Measurements from ENCODE around the gene P2RX1.
"Not testable (repeated sequence)": the region's sequence is repeated elsewhere in the genome, so short reads cannot be mapped to it uniquely, and the experiment has no call there.

The P2RX1 gene

DNA sequence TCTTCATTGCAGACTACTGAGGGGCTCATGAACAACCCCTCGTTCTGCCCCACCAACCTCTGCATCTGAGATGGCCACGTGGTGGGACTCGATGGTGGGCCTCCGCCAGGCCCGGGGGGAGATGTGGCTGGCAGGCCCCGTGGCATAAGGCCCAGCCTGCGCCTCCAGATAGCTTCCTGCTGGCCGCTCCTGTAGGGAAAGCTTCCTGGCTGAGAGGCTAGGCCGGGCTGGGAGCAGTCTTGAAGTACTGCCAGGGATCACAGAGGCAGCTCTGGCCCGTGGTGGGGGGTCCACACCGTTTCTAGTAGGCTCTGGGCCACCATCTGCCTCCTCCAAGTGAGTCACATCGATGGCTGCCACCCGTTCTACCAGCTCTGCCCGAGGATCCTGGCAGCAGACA, 31.0 kb downstream of the P2RX1 start:
- DNase-seq, result no peak

DNA sequence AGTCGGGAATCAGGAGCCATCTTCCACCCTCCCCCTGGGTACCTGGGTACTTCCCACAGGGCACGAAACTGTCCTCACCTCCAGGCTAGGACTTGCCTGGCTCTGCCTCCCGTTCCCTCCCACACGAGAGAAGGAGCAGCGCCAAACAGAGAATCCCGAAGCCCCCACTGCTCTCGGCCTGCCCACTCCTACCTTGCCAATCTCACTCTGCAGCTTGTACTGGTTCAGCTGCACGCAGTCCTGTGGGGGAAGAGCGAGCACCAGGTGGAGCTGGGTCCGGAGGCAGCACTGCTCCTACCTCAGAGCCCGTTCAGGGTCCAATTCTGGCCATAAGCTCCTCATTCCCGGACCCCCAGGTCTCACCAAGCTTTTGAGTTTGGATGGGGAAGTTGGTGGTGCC, 32.1 kb downstream of the P2RX1 start:
- no peak for DNase-seq

DNA sequence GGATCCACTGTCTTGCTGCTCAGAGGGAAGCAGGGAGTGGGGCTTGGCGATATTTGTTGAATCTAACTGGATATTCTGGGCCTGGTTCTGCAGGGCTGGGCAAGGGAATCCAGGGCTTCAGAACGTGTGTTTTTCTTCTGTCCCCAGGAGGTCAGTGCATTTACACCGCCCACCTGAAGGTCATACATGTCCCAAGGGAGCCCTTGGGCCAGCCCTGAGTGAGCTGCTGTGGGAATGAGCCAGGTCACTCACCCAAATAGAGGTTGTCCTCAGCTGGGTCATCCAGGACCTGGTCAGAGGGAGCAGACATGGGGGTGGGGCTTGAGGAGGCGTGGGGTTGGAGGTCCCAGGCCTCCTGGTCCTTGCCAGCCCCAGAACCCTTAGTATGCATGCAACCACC, 34.0 kb downstream of the P2RX1 start:
- DNase-seq, result no peak

DNA sequence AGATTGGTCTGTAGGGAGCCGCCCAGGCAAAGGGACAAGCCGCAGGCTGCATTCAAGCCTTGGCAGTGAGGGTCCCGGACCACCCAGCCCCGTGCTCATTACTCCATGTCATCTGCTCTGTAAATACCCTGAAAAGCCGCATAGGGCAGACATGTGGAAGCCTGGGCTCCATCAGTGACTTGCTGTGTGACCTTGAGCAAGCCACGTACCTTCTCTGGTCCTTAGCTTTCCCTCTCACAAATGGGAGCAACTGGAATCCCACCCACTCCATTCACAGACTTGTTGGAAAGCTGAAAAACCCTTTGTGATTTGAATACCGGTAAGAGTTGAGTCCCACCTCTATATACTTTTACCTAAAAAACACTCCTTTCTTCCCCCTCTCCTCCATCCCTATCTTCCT, 35.3 kb downstream of the P2RX1 start:
- no peak for DNase-seq

DNA sequence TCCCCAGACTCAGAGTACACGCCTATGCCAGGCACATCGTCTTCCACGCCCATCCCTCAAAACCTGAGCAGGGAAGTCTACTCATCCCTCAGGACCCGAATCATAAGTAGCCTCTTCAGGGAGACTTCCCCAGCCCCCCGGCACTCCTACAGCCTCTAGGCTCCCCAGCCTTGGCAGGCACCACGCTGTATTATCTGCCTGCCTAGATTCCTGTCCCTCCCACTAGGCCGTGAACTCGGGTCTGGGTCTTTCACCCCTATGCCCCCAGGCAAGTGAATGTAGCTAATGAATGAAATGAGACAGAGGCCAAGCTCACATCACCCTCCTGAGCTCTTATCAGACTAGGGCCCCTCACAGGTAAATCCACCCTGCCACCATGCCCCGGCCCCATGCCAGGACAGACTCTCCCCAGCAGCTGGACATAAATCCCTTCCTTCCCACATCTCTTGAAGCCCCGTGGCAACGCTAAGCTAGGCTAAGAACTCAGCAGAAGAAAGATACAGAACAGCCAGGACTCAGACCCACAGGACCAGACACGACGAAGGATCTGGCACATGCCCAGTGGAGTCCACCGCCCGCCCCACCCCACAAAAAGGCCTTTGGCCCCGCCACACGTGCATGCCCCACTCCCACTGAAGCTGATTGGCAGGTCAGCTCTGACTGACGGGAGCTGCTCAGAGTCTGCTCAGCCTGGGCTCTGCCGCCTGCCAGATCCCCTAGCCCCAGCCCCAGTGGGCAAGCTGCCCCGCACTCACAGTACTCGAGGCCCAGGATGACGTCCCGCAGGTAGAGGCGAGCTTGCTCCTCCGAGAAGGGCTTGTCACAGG, 36.5 kb downstream of the P2RX1 start:
- DNase-seq, result no peak

DNA sequence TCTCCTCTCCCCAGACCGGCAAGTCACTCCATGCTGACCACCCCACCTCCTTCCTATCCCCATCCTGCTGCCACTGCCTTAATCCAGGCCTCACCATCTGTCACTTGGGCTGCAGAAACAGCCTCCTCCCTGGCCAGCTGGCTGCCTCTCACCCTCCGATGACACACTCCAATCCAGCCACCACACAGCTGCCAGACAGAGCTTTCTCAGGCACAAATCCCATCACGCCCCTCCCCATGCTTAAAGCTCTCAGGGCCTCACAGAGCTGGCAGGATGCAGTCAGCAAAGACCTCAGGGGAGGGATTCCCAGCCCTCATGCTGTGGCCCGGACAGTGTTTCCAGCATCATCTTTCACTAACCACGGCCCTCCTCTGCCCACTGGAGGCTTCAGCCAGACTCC, 37.1 kb downstream of the P2RX1 start:
- no peak for DNase-seq

DNA sequence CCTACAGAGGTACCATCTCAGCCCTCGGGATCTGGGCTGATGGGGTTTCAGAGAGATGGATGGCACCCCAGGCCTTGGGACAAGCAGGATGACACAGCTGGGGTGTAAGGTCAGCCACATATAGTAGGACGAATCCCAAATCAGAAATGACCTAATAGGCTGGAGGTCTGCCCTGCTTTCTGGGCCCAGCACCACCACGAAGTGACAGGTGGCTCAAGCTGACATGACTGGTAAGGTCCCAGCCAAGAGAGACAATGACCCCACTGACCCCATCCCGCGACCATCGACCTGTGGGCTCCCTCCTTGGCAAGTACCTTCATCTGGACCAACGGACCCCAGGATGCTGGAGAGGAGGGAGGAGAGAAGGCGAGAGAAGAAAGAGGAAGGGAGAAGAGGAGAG, 39.0 kb downstream of the P2RX1 start:
- DNase-seq, result no peak

DNA sequence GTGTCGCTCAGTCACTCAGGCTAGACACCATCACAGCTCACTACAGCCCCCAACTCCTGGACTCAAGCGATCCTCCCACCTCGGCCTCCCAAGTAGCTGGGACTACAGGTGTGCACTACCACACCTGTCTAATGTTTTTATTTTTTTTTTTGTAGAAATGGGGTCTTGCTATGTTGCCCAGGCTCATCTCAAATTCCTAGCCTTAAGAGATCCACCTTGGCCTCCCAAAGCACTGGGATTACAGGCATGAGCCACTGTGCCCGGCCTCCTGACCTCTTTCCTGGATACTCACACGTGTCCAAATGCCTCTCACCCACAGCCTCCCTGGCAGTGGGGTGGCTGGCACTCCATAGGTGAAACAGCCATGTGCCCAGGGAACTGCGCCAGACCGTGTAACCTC, 40.9 kb downstream of the P2RX1 start:
- no peak for DNase-seq

DNA sequence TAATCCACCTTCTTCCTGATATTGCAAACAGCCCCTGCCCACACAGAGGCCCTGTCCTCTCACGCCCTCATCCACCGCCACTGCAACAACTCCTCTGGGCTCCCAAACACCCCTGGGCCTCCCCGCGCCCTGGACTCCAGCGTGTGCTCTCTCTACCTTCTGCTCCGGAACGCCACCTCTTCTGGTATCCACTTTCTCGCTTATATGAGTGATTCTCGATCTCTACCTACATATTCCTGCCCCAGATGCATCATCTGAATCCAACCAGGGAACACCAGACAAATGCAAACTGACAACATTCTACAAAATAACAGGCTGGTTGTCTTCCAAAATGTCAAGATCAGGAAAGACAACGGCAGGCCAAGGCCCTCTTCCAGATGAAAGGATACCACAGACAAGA, 42.4 kb downstream of the P2RX1 start:
- no peak for DNase-seq

DNA sequence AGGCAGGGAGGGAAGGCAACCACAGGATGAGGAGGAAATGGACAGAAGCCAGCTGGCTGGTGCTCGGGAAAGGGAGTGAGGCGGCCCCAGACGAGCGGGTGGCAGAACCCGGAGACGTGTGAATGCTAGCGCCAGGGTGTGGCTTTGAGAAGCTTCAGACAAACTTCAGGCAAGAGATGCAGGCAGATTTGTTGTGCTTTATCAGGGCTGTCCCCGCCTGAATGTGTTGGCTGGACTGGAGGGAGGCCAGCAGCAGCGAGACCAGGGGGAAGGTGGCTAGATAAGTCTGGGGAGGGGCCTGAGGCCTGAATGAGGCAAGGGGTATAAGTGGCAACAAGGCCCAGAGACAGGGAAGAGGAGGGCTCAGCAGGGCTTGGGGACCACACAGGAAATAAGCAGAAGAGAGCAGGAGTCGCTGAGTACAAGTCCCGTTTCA, 45.4 kb downstream of the P2RX1 start:
- no peak for DNase-seq

DNA sequence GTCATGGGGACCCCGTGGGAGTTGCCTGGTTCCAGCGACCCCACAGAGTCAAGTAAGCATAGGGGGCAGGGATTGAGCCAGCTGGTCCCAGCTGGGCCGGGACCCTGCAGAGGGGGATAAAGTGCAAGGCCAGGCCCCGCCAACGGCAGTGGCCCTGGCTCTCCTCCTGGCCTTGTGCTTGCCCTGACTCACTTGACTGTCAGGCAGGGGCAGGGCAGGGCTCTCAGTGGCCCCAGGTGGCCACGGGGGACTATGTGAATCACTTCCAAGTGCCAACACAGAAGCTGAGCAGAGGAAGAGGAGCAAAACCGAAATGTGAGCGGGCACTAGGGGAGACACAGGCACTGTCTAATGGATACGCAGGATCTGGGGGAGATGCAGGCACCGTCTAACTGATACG, 48.7 kb downstream of the P2RX1 start:
- no peak for DNase-seq

DNA sequence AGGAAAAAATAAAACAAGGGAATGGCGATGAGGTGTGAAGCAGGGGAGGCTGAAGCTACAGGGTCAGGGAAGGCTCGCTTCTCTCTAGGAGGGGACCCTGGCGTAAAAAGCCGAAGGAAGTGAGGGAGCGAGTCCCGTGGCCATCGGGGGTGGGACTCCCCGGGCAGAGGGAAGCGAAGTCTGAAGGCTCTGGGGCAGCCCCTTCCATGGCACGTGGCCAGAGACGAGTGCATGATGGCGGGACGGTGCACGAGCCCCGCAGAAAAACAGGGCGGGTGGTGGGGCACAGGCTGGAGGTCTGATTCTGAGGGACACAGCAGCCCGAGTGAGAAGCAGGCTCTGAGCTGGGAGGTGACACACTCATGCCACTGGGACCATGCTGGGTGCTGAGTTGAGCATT, 49.2 kb downstream of the P2RX1 start:
- DNase-seq, result no peak

DNA sequence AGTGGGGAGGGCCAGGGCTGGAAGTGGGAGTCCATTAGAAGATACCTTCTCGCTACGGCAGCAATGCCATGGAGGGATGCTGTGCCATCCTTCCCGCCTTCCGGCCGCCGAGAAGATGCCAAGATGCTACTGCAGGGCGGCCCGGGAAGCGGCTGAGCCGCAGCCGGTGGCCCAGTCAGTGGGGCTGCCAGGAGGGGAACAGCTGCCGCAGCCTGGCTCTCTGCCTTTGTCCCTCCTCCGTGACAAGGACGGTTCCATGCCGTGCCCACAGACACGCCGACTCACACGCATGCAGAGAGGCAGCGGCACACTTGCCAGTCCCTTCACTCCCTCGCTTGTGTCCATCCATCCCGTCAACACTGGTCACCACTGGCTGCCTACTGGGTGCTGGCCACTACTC, 50.0 kb downstream of the P2RX1 start:
- DNase-seq, result no peak

DNA sequence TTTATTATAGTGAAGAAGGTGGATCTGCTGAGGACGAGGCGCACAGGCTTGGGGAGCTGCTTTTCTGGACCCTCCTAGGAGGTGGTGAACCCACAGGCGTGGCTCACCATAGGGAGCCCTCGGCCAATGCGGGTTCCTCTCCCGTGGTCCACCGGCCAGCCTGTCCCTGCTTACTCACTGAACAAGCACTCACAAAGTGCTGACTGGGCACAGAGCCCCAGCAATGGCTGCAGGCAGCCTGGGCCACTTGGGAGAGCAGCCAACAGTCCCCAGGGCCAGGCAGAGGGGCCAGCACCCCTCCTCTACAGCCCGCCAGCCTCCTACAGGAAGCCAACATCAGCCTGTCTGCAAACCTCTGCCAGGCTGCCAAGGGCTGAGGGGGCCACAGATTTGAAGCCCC, 51.1 kb downstream of the P2RX1 start:
- no peak for DNase-seq

DNA sequence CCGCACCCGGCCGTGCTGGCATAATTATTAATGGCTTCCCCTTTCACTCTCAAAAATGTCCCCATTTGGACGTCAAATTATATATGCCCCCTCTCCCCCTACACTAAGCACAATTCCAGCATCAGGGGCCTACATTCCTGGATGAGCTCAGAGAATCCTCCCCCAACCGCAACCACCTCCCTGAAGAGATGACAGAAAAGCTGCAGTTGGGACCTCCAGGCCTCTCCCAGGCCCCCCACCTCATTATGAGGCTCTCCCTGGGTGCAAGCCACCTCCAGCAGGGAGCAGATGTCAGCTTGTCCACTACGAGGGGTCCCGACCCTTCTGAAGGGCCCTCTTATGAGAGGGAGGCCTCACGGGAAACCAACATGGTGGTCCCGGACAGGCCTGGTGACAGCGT, 51.7 kb downstream of the P2RX1 start:
- DNase-seq, result no peak

DNA sequence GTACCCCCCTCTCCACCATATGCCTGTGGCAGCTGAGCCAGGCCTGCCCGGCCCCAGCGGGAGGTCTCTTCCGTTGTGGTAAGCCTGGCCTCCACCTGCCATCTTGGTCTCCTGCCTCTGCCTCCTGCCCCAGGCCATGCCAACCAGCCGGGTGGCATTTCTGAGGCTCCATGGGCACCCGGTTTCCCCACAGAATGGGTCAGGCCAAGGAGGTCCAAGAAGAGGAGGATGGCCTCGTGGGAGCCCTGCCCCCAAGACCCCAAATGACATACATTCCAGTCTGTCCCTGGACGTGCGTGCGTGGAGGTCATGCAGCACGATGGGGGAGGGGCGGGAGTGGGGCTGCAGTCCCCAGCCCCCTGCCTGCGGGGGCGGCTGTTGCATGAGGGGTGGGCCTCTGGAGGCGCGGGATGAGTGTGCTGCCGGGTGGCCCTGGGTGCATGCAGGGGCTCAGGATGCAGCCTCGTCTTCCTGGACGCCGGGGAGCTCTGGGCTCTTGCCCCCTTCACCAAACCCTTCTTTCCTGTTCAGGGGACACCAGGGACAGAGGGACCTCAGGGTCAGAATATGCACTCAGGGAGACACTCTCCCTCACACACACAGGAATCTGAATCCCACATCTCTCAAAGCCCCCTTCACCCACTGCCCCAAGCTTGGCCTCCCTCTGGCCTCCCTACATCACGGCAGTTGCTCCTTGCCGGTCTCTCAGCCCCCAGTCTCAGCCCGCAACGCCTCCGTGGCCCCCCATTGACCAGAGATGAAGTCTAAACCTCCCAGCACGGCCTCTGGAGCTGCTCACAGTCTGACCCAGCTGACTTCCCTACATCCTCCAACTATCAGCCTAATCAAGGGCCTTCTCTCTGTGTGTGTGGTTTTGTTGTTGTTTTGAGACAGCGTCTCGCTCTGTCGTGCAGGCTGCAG, 54.2 kb downstream of the P2RX1 start:
- DNase-seq, result no peak

DNA sequence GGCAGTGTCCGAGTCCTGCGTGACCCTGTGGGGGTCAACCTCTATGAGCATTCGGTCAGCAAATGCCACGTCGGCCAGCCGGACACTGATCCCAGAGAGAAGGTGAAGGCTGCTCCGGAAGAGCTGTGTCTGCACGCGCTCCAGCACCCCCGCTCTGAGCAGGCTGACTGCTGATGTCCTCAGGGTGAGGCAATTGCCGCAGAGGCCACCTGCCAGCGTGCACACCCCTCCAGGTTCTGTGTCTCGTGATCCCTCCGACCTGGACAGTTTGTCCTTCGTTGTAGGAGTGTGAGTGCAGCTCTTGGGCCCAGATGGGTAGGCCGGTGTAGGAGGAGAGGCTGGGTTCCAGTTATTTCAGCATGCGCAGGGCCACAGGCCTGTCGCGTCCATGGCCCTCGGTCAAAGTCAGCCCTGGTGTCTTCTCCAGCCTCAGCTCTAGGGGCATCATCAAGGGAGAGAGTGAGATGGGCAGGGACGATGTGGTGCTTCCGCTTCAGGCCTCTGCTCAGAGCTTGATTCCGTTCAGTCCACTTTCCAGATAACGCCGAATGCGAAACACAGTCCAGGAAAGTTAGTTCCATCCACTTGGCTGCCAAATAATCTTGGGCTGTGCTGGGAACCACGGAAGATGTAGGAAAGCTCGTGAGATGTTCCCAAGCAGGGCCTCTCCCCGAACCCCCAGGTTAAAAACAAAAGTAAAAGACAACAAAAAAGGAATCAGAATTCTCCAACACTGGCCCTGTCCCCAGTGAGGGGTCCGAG, 55.1 kb downstream of the P2RX1 start:
- DNase-seq, result no peak

DNA sequence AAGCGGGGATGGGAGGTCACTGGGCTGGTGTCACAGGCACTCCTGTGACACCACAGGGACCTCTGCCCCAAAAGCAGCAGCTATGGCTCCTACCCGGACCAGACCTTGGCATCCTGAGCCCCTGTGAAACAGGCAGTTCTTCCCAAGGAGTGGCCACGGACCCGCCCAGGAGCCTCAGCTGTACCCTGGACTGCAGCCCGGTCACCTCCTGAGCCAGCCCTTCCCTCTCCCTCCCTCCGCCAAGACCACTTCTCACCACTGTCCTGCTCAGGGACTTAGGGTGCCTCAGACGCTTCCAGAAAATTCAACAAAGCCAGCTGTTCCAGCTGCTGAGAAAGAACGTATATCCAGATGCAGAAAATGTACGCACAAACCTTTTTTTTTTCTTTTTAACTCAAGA, 56.3 kb downstream of the P2RX1 start:
- DNase-seq, result no peak

DNA sequence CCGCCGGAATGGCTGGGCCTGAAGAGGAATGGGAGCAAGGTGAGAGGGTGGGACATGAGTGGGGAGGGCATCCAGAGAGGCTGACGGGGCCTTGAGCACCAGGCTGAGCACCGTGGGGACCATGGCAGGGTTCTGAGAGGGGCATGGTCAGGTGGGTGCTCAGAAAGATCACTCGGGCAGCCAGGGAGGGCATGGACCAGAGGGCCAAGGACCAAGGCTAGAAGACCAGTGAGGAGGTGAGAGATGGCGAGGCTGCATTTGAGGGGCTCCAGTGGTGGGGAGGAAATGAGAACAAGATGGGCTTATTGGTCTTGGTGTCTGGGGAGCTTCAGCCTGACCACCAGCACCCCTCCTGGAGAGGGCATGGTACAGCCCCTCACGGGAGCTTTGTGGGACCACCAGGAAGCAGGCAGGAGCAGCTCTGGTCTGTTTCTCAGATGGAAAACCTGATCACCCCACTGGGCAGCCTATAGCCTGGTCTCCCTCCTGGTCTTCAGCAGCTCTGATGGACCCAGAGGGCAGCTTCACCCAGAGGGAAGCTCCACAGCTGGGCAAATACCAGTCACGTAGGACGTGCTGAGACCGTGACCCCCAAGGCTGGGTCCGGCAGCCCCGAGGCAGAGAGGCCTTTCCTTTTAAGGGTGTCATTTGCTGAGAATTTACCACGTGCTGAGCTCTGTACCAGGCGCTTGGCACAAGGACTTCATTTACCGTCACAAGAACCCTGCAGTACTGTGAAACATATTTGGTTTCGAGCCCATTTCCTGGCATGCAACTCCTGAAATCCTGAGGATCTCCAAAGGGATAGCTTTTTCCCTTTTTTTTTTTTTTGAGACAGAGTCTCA, 58.8 kb downstream of the P2RX1 start:
- no peak for DNase-seq

DNA sequence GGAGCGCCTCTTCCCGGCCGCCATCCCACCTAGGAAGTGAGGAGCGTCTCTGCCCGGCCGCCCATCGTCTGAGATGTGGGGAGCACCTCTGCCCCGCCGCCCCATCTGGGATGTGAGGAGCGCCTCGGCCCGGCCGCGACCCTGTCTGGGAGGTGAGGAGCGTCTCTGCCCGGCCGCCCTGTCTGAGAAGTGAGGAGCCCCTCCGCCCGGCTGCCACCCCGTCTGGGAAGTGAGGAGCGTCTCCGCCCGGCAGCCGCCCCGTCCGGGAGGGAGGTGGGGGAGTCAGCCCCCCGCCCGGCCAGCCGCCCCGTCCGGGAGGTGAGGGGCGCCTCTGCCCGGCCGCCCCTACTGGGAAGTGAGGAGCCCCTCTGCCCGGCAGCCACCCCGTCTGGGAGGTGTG, 62.1 kb downstream of the P2RX1 start:
- not testable (repeated sequence) for DNase-seq

DNA sequence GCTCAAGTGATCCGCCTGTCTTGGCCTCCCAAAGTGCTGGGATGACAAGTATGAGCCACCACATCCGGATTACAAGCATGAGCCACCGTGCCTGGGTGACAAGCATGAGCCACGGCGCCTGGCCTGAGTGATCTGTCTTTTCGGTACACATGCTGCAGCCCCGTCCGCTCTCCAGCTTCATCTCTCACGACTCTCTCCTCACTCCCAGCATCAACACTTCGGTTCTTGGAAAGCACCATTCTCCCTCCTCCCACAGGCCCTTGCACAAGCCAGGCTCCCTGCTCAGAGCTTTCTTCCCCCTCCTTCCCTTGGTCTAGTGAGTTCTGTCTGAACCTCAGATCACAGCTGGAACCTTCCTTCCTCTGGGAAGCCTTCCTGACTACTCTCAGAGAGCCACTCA, 63.7 kb downstream of the P2RX1 start:
- no peak for DNase-seq

DNA sequence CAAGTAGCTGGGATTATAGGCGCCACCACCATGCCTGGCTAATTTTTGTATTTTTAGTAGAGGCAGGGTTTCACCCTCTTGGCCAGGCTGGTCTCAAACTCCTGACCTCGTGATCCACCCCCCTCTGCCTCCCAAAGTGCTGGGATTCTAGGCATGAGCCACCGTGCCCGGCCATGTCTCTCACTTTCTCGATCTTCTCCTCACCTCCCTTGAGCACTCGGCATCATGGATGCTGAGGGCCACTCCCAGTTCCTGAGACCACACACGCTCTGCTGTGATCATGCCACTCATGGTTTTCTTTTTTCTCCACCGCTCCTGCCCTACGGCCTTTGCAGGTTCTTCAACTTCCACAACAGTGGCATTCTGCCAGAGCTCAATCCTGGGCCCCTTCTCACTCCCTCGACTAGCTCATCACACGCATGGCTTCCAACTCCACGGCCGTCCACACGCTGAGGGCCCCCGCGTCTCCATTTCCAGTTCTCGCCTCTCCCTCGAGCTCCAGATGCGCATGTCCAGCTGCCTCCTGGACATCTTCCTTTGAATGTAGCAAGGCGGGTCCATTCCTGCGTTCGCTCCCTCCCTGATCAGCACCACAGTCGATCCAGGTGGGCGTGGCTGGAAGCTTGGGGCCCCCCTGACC, 64.7 kb downstream of the P2RX1 start:
- no peak for DNase-seq

Data from NCI-H345 (cell line).